Prostate gland (tissue), 2 donors: ENCODE data around the gene ASIC2.

Experiments used
- CTCF ChIP-seq, 4 experiments: fragments of 200-600 bp in 2 of 4; fragments of 450-650 bp in 2 of 4; sonication (generic) in 2 of 4; IDR thresholded peaks; 1 replicate in 3 of 4; 2 replicates in 1 of 4; pipeline ENCODE4 v1.5.1; 2016 to 2019; ENCODE audit warnings: antibody characterized with exemption in 4 of 4, mild to moderate bottlenecking in 2 of 4, moderate library complexity in 2 of 4
- POLR2A ChIP-seq: fragments of 450-650 bp; IDR thresholded peaks from one replicate; pipeline ENCODE4 v1.6.1; 2016; ENCODE audit warnings: antibody characterized with exemption, mild to moderate bottlenecking

- TF ChIP-seq CTCF (IDR thresholded peaks at IDR 0.05): no peak
- no peak for TF ChIP-seq POLR2A
Measured at GRCh38 chr17:33258296-33258695, 34.8 kb downstream of the ASIC2 start.
